Ovary (tissue), 3 donors: ENCODE data around the gene TMIGD3.

Experiments used
- EP300 ChIP-seq: sonication (generic); formaldehyde crosslinking; IDR thresholded peaks from one replicate; pipeline ENCODE4 v1.6.1; 2017; ENCODE audit warnings: antibody characterized with exemption
- POLR2A ChIP-seq: fragments of 450-650 bp; IDR thresholded peaks from one replicate; pipeline ENCODE4 v1.6.1; 2017; ENCODE audit warnings: antibody characterized with exemption, mild to moderate bottlenecking, moderate library complexity
- TF ChIP-seq, protein P1 (sequence below), 3 donors: fragments of 450-650 bp in 2 of 3; fragments of 200-600 bp in 1 of 3; IDR thresholded peaks; one replicate each; pipeline versions ENCODE4 v1.5.1 to v1.8.0; 2016 to 2022; ENCODE audit warnings: antibody characterized with exemption in 3 of 3, mild to moderate bottlenecking in 1 of 3
- donor health status: DM: no; HTN: no; CAD: no.

DNA sequence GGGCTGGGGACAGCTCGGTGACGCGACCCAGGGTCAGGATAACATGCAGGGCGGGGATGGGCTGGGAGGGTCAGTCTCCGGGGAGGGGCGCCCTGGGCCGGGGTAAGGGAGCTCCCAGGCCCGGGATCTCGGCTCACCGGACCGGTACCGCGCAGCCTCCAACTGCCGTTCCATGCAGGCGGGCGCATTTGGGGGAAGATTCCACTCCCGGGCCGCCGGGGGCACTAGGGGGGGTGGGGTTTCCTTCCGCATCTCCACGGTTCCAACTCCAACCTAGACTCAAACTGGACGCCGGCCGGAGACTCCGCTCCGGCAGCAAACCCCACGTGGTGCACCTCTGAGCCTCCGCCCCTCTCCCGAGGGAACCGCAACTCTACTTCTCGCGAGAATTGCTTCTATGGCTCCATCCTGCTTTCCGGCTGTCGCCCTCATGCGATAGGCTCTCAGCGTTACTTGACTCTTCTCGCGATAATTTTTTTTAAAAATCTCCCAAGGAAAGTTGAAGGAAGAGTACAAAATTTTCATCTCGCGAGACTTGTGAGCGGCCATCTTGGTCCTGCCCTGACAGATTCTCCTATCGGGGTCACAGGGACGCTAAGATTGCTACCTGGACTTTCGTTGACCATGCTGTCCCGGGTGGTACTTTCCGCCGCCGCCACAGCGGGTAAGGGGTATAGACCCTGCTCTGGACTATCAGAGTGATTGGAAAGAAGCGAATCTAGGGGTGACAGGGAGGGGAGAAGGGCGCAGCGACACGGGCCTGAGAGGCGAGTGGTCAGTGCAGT lies 54.3 kb downstream of the TMIGD3 start, which contains the start of the genes ATP5PB and WDR77:
- TF ChIP-seq, protein P1, sequence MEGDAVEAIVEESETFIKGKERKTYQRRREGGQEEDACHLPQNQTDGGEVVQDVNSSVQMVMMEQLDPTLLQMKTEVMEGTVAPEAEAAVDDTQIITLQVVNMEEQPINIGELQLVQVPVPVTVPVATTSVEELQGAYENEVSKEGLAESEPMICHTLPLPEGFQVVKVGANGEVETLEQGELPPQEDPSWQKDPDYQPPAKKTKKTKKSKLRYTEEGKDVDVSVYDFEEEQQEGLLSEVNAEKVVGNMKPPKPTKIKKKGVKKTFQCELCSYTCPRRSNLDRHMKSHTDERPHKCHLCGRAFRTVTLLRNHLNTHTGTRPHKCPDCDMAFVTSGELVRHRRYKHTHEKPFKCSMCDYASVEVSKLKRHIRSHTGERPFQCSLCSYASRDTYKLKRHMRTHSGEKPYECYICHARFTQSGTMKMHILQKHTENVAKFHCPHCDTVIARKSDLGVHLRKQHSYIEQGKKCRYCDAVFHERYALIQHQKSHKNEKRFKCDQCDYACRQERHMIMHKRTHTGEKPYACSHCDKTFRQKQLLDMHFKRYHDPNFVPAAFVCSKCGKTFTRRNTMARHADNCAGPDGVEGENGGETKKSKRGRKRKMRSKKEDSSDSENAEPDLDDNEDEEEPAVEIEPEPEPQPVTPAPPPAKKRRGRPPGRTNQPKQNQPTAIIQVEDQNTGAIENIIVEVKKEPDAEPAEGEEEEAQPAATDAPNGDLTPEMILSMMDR (IDR thresholded peaks at IDR 0.05) = no peak
- TF ChIP-seq POLR2A = peak; percentile 30
- TF ChIP-seq EP300 = no peak
